Uterus (tissue), 2 donors: ENCODE data around the gene PHF8.

Experiments used
- CTCF ChIP-seq, 4 experiments: fragments of 200-600 bp in 2 of 4; fragments of 450-650 bp in 2 of 4; sonication (generic) in 2 of 4; IDR thresholded peaks; one replicate each; pipeline ENCODE4 v1.5.1; 2016 to 2019; ENCODE audit warnings: antibody characterized with exemption in 4 of 4, mild to moderate bottlenecking in 2 of 4, moderate library complexity in 1 of 4
- POLR2A ChIP-seq, 2 donors: fragments of 450-650 bp; IDR thresholded peaks; one replicate each; pipeline ENCODE4 v1.6.1; 2016; ENCODE audit warnings: antibody characterized with exemption in 2 of 2, mild to moderate bottlenecking in 1 of 2, moderate library complexity in 1 of 2

GRCh38 chrX:54087661-54088060, 43.4 kb upstream of the PHF8 start:
- TF ChIP-seq CTCF (IDR thresholded peaks at IDR 0.05) (no peak), POLR2A (IDR thresholded peaks at IDR 0.05) (no peak)
